NOMO-1 (cell line): ENCODE data around the gene DIP2B.

Experiments used
- DNase-seq, 2 experiments: peaks; one replicate each; lab custom pipeline; 2025; ENCODE audit not compliant: unreplicated experiment in 2 of 2; lab: John Stamatoyannopoulos, UW

Gene DIP2B

GRCh38 chr12:50635364-50635763, 130.6 kb downstream of the DIP2B start:
- DNase-seq, result no peak

DNA sequence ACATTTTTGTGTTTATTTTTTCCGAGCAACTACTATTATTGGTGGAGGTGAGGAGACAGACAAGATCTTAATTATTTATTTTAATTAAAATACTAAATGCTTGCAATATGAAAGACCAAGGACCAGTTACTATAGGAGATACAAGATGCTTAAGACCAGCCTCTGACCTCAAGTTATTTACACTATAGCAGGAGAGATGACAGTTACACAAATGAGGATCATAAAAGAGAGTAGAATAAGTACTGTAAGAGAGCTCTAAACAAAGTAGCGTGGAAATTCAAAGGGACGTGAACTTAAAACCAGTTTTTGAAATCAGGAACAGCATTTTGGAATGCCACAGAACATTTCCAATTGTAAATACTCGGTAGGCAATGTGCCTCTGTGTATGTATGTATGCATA, 131.1 kb downstream of the DIP2B start:
- DNase-seq, result no peak

- DNase-seq, result no peak
These were observed 131.7 kb downstream of the DIP2B start for GRCh38 chr12:50636505-50636904.

- peak in 1 of 2 experiments; percentile 64 for DNase-seq
These were observed 133.2 kb downstream of the DIP2B start for GRCh38 chr12:50637870-50638481.

- no peak for DNase-seq
These were observed 133.7 kb downstream of the DIP2B start for GRCh38 chr12:50638482-50638880.

GRCh38 chr12:50639721-50640120, 134.9 kb downstream of the DIP2B start:
- DNase-seq, result no peak

DNA sequence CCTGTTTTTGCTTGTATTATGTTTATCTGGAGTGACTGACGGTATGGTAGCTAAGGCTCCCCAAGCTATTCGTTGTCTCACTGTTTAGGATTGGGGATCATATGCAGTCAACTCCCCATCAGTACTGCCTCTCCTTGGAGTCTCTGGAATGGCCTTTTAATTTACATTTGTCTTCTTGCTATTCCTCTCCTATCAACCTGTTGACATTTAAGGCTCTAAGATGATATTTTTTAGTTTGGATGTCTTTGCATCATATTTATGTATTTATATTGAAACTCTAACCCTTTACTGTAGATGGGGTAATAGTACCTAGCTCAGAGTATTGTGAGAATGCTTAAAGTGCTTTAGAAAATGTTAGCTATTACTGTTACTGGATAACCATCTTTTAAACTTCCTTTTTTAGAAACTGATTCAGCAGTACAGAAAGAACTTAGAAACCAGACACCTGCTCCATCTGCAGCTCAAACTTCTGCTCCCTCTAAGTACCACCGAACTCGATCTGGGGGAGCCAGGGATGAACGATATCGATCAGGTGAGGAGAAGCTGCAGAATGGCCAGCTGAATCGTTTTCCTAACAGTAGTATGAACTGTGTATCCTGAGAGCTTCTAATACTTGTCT, 135.6 kb downstream of the DIP2B start:
- no peak for DNase-seq

- DNase-seq, result no peak
These were observed 136.8 kb downstream of the DIP2B start for GRCh38 chr12:50641566-50641965.

- DNase-seq, result no peak
These were observed 137.3 kb downstream of the DIP2B start for GRCh38 chr12:50642035-50642451.

DNA sequence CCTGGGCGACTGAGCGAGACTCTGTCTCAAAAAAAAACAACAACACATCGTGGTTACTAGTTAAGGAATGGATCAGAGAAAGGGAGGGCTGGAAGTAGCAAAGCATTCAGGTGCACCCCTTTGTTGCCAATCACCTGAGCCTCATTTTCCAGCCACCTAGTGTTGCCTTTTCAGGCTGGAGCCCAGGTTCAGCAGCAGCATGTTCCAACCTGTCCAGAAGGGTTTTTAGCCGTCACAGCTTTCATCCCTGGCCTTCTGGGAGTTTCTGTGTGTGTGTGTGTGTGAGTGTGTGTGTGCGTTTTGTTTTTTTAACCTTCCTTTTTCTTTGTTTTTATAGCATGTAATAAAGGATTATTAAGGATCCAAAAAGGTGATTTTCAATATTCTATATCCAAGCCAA, 138.0 kb downstream of the DIP2B start:
- DNase-seq, result no peak

DNA sequence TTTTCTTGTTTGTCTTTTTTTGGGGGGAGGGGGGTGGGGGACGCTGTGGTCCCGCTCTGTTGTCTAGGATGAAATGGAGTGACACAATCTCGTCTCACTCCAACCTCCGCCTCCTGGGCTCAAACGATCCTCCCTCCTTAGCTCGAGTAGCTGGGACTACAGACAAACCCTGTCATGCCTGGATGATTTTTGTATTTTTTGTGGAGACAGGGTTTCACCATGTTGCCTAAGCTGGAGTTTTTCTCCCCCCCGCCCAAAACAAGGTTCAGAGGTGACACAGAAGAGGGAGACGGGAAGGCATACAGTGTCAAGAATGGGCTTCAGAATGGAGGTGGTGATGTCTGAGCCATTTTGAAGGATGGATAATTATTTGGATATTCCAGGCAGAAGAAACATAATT, 142.2 kb downstream of the DIP2B start:
- DNase-seq, result no peak

DNA sequence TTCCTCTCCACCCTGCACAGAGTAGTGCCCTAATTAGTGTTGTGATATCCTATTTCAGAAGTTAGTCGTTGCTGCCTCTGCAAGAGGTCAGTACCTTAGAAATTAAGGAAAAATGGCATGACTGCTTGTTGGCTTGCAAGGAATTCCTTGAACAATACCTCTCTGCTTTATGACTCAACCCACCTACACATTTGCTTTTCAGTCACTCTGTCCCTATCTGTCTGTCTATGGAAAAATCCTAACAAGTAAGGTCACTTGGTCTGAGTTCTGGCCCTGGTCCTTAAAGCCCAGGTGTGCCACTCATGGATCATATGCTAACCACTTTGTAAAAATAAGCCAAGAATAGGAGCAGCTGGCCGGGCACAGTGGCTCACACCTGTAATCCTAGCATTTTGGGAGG, 142.7 kb downstream of the DIP2B start:
- DNase-seq, result no peak

- no peak for DNase-seq
These were observed 145.5 kb downstream of the DIP2B start for GRCh38 chr12:50650285-50650684.

DNA sequence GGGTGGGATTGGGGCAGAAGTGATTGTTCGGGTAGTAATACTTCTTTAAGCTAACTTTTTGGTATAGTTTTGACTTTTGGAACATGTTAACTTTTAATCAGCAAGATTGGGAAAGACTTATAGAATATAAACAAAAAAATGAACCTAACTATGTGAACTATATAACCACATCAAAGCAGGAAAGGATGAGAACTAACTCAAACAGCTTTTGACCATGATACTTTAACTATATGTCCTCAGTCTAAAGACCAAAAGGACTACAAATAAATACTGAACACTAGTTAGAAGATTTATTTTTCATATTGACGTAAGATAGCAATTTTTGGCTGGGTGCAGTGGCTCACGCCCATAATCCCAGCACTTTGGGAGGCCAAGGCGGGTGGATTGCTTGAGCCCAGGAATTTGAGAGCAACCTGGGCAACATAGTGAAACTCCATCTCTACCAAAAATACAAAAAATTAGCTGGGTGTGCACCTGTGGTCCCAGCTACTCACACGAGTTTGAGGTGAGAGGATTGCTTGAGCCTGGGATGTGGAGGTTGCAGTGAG, 150.7 kb downstream of the DIP2B start:
- DNase-seq, result no peak

- no peak for DNase-seq
These were observed 154.5 kb downstream of the DIP2B start for GRCh38 chr12:50659260-50659659.

- no peak for DNase-seq
These were observed 155.1 kb downstream of the DIP2B start for GRCh38 chr12:50659690-50660424.

DNA sequence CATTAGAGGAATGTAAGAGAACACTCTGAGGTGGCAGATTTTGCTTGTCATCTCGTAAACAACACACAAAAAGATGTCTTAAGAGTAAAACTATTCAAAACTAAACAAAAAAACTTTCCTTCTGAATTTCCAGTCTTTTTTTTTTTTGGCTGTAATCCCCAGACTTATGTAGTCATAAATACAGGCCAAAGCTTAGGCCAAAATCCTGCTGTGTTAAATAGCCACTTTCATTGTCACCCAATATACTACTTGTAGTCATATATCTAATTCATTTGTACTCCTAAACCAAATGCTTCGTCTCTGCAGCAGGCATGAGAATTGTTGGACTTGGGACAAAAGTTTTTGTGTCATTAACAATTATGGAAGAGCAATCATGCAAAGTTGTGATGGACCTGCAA, 155.6 kb downstream of the DIP2B start:
- DNase-seq, result no peak

DNA sequence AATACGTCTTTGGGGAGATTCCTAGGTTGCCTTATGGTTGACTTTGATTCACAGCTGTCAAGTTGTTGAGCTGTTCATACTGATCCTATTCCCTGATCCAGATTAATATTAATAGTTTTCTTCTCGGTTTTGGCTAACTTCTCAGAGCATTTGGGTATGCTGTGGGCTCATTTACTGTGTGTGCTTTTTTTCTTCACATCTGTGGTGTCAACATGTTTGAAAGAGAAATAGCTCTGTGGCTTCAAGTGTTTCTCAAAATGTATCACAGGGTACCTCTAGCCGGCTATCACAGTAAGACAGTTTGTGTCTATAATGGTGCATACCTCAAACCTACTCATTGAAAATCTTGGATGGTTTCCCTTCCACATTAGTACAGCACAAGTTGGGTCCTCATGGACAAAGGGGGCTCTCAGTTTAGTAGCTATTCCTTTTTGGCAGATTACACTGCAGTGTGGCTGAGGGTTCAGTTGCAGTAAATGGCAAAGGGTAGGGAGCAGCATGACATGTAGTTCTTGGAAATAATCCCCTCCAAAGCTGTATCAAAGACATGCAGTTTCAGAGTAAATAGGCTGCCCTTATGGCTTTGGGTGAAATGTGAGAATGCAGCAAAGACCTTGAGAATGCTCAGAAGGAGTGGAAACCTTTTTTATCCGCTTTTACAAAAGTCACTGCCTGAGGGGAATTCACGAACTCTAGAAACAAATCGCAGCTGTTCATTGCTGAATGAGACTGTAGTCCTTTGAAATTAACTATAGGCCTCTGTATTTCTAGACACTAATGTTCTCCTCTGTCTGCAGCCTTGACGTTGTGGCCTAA, 156.7 kb downstream of the DIP2B start:
- DNase-seq, result no peak

DNA sequence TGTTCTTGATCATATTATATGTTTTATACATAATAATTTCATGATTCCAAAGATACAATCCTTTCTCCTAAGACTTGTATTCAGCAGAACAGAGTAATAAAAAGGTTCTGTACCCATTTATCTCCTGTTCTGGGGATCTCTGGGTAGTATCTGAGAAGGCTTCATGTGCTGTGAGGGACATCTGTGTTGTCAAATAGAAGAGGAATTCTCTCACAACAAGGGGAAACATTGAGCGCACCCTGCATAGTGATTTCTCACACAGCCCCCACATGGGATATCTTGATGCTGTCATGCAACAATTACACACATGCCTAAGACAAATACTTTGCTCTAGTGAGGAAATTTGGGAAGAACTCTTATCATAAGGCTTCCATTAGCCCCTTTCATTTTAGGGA, 157.3 kb downstream of the DIP2B start:
- DNase-seq, result no peak

DNA sequence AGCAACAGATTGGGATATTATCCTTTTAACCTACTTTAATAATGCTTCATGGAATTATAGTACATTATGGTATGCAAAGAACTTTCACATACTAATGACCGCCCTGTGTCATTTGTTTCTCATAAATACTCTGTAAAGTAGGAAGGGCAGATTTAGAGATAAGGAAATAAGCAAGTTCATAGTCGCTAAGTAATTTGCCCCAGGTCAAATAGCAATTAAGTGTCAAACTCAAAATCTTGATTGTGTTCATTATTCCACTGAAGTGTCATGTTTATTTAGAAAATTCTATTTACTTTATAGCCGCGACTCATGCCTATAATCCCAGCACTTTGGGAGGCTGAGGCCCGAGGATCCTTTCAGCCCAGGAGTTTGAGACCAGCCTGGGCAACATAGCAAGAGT, 160.4 kb downstream of the DIP2B start:
- no peak for DNase-seq

GRCh38 chr12:50665609-50666008, 160.8 kb downstream of the DIP2B start:
- no peak for DNase-seq
